Mesenteric fat pad (tissue), 1 donor: ENCODE results near the gene CYP51A1. TPM values are rescaled to one million over a fixed set of nuclear protein-coding genes. Genes with fewer than 3 reads are reported as not detected.
"Not testable (repeated sequence)": the region's sequence is repeated elsewhere in the genome, so short reads cannot be mapped to it uniquely, and the experiment has no call there.

Experiments
- DNase-seq: peaks from one replicate; pipeline ENCODE4 v3.0.0-alpha.2; 2020; ENCODE audit warnings: low spot score
- long read RNA-seq: library from polyadenylated mRNA; unstranded; transcript quantifications from one replicate; pipeline ENCODE4 v2.0.0, GENCODE V29; 2020
- total RNA-seq: library from RNA; stranded (reverse); fragmentation: NEBNext Ultra II Directional; extraction: Animal tissue kit (Norgen Biotek cat#: 25700); gene quantifications from one replicate; pipeline ENCODE4 v1.2.1, GENCODE V29; 2021
- donor health status: DM: yes; HTN: yes; CAD: no.

Gene CYP51A1
- total RNA-seq = 36.6 TPM
- long read RNA-seq, transcript CYP51A1-201 (10 exons, 3,210 nt) = major isoform, 47 of 50 reads
- long read RNA-seq, partial matches to known transcripts = 1 of 50 reads
- long read RNA-seq, other reads (novel, unspliced or antisense) = 1 of 50 reads

DNA sequence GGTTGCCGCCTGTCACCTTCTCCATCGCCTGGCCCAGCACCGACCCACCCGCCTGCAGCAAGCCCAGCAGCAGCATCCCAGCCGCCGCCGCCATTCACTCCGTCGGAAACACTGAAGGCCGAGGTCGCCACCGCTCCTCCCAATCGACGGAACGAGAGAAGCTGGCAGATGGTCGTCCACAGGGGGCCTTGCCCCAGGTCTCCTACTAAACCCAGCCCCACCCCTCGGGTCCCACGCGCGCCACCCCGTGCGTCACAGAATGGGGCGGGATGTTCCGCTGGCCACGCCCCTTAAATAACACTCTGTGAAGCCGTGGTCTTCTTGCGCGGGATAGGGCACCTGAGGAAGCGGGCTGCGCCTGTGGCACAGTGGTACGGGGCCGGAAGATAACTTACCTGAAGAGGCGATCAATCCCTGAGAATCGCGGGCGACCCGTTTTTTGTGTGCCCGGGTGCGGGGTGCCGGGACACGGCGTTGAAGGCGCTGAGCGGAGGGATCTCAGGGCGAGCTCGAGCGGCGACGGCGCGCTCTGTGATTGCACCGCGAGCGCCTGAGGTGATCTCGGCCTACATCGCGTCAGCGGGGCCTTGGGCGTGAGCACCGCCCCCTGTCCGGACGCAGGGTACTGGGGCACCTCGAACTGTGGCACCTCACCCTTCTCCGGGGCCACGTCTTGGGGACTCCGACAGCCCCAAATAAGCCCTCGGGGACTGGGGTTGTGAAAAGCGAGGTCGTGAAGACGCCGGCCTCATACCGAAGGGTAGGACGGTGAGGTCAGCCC is at the start of gene CYP51A1:
CYP51A1 (minus strand) TSS at position 207 of the 781 bp plus-strand sequence; CDS start at position 94, 113 bp downstream.
- DNase-seq = peak; percentile 96

DNA sequence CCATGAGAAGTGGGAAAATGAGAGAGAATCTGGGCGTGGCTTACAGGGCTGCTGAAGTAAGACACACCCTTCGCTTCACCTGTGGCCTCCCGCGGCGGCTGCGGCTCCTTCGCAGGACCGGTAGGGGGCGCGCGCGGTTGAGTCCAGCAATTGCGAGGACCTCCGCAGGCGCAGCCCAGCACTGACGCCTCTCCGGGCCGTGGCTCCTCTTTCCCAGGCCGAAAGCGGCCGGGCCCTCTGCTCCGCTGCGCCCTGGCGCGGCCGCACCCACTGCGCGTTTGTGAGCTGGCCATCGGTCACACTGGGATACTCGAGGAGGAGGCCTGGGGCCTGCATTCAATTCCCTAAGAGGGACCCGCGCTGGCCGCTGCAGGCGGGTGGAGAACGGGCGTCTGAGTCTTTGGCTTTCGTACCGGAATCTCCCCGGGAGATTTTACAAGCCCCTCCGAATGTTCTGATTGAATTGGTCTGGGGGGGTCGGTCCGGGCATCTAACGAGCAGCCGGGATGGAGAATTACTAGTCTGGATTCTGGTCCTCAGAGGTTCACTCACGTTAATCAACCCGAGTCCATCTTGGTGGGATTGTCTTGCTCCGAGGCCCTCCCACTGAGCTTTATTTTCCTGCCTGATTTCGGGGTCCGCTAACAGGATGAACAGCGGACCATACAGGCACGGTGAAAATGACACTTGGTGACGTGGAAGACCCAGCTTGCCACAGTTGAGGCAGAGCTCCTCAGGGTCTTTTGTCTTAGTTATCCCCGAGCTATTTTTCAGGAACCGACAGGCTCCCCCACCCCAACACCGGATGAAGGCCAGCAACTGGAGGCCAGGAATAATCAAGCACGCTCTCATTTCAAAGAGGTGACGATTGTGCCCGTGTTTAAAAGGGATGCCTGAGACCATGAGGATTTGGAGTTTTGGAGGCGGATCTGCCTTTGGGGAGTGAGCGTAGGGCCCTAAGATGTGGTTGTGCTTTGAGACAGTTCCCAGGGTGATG is 44.9 kb upstream of the CYP51A1 start, which contains the start of gene LRRD1:
LRRD1 (minus strand) TSS at position 215 of the 997 bp plus-strand sequence. CDS start 13,940 bp downstream, outside the sequence.
- peak; percentile 96 for DNase-seq

DNA sequence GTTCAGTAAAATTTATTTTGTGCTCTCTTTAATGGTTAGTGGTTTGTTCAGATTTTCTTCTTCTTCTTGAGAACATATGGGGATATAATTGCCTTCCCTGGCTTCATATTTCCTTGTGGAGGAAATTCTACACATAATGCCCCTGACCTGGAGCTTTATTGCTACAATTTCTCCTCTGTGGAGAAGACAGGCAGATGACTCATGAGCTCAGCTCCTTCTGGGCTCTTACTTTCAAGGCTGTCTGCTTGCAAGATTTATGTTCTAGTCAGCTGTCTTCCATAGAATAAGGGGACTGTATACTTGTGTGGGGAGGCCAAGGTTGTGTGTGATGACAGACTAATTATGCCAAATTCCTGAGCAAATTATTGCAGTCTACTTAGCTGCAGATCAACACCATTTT is 43.1 kb upstream of the CYP51A1 start:
- DNase-seq = no peak

DNA sequence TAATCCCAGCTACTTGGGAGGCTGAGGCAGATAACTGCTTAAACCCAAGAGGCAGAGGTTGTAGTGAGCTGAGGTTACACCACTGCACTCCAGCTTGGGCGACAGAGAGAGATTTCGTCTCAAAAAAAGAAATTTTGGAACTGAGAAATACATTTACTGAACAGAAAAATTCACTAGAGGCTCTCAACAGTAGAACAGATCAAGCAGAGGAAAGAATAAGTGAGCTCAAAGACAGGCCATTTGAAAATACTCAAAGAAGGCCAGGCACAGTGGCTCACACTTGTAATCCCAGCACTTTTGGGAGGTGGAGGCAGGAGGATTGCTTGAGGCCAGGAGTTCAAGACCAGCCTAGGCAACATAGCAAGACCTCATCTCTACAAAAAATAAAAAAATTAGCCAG is 35.3 kb upstream of the CYP51A1 start:
- DNase-seq = not testable (repeated sequence)

DNA sequence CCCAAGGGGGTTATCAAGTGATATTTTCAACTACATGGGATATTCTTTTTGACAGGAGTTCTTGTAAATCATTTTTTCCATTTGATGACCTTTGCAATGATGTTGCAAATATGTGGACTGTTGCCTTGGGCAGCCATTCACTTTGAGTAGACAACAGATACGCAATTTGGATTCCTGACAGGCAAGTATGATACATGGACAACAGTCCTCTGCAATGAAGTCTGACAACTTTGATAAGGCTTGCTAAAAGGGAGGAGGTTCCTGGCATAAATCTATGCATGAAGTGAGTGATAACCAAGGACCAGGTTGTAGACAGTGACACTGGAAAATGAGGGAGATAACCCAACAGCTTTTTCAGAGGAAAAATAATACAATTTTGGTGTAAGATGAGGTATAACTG is 27.0 kb upstream of the CYP51A1 start:
- no peak for DNase-seq

DNA sequence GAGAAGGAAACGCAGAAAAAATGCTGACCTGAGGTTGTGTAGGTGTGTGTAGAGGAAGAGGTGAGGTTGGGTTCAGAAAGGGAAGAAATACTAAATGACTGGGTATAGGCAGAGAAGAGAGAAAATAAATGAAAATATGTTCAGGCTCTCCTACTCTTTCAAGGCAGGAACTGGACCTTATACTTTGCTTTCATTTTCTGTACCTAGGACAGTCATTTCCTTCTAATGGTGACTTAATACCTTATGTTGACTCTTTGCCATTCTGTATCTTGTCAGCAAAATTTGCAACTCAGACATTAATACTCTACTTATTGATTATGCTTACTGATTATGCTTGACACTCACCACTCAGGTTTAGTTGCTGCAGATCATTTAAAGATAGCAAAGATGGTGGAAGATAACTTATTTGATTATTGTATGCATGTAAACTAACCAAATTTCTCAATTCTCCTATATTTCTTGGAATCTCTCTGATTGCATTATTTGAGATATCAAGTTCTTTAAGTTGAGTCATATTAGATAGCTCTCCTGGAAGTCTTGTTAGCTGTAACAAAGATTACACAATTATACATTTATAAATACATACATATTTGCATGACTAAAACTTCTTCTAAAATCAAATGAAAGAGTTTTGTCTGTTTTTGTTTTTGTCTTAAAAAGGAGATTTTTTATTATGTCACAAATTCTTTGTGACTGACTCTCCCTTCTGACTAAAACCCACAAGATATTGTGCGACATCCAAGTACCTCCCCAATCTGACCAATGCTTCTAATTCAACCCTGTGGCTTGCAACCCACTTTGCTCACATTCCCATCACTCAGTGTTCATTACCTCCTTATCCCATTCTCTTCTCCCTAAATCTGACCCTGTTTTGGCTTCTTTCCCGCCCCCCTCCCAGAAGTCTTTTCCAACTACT is 24.6 kb upstream of the CYP51A1 start:
- DNase-seq = no peak

DNA sequence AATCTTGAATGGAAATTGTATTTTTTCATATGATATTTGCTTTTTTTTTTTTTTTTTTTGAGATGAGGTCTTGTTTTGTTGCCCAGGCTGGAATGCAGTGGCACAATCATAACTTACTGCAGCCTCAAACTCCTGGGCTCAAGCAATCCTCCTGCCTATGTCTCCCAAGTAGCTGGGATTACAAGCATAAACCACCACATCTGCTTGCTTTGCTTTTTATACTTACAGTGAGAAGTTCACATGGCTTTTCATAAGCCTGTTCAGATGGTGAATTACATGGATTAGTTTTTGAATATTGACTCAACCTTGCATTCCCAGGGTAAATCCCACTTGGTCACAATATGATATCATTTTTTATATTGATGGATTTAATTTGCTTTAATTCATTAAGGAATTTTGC is 22.7 kb upstream of the CYP51A1 start:
- DNase-seq = no peak

DNA sequence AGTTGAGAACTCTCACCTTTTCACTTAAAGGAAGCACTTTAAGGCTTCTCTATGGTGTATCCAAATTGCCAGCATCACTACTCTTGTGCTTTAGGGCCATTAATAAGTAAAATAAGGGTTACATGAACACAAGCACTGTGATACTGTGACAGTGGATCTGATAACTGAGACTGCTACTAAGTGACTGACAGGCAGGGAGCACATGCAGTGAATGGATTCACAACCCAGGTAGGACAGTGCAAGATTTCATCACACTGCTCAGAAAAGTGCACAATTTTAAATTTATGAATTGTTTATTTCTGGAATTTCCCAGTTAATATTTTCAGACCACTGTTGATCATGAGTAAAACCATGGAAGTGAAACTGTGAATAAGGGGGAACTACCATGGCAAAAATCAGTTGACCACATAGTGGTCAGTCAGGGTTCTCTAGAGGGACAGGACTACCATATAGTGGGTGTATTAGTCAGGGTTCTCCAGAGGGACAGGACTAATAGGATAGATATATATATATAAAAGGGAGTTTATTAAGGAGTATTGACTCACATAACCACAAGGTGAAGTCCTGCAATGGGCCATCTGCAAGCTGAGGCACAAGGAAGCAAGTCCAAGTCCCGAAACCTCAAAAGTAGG is 20.9 kb upstream of the CYP51A1 start:
- no peak for DNase-seq

DNA sequence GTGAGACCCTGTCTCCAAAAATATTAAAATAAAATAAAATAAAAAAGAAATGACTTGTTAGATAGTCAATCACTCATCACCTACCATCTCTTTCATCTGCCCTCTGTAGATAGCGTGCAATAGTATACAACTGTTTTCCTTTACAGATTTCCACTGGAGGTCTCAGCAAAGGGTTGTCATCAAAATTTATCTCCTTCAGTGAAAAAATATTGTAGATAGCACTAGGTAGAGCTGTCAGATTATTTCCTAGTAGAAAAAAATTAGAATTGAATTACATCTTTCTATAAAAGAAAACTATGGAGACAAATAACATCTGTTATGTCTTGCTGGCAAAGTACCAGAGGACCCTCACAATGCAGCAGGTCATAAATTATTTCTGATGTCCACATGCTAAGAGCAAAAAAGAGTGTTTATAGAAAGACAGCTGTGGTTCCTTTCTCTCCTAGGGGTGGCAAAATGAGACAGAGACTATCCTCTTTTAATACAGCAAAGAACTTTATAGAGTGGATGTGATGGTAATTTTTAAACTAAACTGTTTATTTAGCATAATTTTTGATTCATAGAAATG is 16.3 kb upstream of the CYP51A1 start:
- no peak for DNase-seq

DNA sequence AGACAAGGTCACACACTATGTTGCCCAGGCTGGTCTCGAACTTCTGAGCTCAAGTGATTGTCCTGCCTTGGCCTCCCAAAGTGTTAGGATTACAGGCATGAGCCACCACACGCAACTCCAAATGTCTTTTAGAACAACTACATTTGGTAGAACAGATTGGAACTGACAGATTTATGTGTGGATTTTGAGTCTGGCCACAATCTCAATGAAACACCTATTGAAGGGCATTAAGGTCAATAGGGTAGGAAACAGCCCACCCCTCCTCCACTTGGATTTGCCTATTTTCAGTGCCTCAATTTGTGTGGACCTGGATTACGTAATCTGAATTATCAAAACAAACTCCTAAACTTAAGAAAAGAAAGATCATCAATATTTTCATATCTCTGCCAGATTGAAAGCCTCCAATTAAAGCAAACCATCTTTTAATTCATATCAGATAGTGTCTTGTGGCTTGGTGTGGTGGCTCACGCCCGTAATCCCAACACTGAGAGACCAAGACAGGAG is 15.5 kb upstream of the CYP51A1 start:
- no peak for DNase-seq

DNA sequence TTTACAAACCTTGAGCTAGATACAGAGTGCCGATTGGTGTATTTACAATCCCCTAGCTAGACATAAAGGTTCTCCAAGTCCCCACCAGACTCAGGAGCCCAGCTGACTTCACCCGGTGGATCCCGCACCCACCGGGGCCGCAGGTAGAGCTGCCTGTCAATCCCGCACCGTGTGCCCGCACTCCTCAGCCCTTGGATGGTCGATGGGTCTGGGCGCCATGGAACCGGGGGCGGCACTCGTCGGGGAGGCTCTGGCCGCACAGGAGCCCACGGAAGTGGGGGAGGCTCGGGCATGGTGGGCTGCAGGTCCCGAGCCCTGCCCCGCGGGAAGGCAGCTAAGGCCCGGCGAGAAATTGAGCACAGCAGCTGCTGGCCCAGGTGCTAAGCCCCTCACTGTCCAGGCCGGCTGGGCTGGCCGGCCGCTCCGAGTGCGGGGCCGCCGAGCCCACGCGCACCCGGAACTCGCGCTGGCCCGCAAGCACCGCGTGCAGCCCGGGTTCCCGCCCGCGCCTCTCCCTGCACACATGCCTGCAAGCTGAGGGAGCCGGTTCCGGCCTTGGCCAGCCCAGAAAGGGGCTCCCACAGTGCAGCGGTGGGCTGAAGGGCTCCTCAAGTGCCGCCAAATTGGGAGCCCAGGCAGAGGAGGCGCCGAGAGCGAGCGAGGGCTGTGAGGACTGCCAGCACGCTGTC is 9.1 kb upstream of the CYP51A1 start:
- DNase-seq = not testable (repeated sequence)

DNA sequence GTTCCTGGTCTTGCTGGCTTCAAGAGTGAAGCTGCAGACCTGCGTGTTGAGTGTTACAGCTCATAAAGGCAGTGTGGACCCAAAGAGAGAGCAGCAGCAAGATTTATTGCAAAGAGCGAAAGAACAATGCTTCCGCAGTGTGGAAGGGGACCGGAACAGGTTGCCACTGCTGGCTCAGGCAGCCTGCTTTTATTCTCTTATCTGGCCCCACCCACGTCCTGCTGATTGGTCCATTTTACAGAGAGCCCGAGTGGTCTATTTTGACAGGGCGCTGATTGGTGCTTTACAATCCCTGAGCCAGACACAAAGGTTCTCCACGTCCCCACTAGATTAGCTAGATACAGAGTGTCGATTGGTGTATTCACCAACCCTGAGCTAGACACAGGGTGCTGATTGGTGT is 8.5 kb upstream of the CYP51A1 start:
- not testable (repeated sequence) for DNase-seq

DNA sequence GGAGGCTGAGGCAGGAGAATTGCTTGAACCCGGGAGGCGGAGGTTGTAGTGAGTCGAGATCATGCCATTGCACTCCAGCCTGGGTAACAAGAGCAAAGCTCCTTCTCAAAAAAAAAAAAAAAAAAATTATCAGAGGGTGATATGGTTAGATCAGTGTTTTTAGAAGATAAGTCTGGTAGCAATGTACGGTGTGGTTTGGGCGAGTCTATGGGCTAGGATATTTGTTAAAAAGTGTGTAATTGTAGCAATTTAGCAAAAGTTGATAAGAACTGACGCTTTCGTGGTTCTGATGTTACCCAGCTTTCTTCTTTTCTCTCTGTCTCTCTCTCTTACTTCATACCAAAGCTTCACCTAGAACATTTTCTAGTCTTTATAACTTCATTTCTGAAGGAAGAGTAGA is 6.9 kb upstream of the CYP51A1 start:
- DNase-seq = no peak

DNA sequence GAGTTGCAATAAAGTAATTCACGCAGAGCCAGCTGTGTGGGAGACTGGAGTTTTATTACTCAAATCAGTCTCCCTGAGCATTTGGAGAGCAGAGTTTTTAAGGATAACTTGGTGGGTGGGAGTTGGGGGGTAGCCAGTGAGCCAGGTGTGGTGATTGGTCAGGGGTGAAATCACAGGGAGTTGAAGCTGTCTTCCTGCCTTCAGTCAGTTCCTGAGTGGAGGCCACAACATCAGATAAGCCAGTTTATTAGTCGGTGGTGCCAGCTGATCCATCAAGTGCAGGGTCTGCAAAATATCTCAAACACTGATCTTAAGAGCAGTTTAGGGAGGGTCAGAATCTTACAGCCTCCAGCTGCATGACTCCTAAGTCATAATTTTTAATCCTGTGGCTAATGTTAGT is 3.3 kb upstream of the CYP51A1 start:
- DNase-seq = no peak

DNA sequence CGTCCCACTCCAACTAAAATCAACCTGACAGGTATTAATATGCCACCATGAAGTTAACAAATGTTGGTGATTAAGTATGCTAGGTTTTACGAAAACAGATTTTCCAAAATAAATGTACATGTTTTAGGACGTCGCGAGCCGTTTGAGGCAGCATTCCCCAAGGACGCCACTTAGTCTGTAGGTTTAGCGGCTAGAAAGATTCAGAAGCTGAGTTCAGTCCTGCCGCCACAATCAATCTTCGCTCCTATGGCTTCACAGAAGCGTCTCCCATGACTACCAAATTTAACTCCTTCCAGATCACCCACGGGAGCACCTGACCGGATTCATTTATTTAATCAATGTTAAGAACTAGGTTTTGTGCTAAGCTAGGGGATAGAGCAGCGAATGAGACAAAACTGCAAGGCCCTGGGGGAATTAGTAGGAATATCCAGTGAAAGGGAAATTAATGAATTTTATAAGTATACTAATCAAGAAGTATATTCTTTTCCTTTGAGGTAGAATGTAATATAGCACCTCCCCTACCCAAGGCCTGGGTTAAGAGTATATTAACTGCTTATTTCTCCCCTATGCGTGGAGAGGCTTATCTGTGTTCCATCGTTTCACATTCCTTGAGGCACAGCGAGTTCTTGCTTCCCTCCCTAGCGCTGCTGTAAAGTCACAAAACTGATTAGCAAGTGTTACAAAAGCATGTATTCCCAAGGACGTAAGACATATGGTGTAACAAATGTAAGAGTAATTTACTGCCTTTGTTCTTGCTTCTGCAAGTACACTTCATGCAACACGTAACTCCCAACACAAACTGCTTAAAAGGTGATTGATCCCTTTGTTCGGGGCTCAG is 994 bp upstream of the CYP51A1 start:
- DNase-seq = no peak

DNA sequence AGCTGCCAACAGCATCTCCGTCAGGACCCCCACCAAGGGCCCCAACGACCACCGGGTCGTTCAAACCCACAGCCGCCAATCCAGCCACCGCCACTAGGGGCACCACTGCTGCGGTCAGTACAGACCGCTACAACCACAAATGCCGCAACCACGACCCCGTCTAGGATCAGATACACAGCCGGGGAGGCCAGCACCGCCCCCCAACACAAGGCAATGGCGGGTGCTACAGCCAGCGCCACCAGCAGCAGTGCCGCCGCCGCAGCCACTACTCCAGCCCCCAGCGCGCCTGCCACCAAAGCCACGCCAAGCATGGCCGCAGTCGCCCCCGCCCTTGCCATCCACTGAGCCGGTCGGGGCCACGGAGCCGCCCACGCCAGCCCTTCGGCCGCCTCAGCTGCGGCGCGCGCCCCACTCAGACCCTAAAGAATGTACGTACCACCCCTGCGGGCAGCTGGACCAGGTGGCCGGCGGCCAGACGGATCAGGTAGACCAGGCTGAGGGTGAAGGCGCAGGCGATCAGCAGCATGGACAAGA is 473 bp downstream of the CYP51A1 start:
- peak; percentile 91 for DNase-seq

DNA sequence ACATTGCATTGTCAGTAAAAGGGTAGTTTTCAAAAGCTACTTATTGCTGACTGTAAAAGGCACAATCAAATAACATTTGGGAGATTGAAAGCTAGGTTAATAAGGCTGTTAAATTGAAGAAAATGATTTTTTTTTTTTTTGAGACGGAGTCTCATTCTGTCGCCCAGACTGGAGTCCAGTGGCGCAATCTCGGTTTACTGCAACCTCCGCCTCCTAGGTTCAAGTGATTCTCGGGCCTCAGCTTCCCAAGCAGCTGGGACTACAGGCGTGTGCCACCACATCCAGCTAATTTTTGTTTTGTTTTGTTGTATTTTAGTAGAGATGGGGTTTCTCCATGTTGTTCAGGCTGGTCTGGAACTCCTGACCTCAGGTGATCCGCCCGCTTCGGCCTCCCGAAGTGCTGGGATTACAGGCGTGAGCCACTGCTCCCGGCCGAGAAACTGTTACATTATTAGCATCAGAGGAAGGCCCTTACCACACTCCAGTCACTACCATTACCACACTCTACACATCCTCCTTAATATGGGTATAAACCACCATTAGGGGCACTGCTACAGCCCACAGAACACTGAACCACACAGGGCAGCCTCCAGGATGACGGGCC is 1.0 kb downstream of the CYP51A1 start:
- no peak for DNase-seq
